Osteocyte (in vitro differentiated cells): ENCODE results near the gene ATP8B4. TPM values are rescaled to one million over a fixed set of nuclear protein-coding genes. Genes with fewer than 3 reads are reported as not detected.
"Not testable (repeated sequence)": the region's sequence is repeated elsewhere in the genome, so short reads cannot be mapped to it uniquely, and the experiment has no call there.

Source experiments
- DNase-seq: peaks from one replicate; pipeline ENCODE4 v3.0.0; 2021; ENCODE audit warnings: mixed read lengths; ENCODE audit not compliant: unreplicated experiment; ENCODE audit errors: extremely low spot score
- H3K27ac Mint-ChIP-seq: one replicate; pipeline ENCODE4 v1.8.0; 2021; ENCODE audit warnings: mild to moderate bottlenecking, mixed read lengths; ENCODE audit not compliant: unreplicated experiment
- H3K27me3 Mint-ChIP-seq: one replicate; pipeline ENCODE4 v1.8.0; 2021; ENCODE audit warnings: mixed read lengths; ENCODE audit not compliant: unreplicated experiment
- H3K36me3 Mint-ChIP-seq: one replicate; pipeline ENCODE4 v1.8.0; 2021; ENCODE audit warnings: mixed read lengths; ENCODE audit not compliant: unreplicated experiment
- H3K4me1 Mint-ChIP-seq: one replicate; pipeline ENCODE4 v1.8.0; 2021; ENCODE audit warnings: mixed read lengths; ENCODE audit not compliant: unreplicated experiment
- H3K4me3 Mint-ChIP-seq: one replicate; pipeline ENCODE4 v1.8.0; 2021; ENCODE audit warnings: mild to moderate bottlenecking, moderate library complexity, mixed read lengths; ENCODE audit not compliant: unreplicated experiment
- H3K9me3 Mint-ChIP-seq: one replicate; pipeline ENCODE4 v1.8.0; 2021; ENCODE audit warnings: mixed read lengths; ENCODE audit not compliant: unreplicated experiment
- CTCF ChIP-seq: fragments of 200-600 bp; sonication (generic); IDR thresholded peaks from 2 replicates; pipeline ENCODE4 v1.5.0; 2021; ENCODE audit warnings: antibody characterized with exemption, mild to moderate bottlenecking, moderate library complexity
- total RNA-seq: library from RNA; stranded (reverse); gene quantifications from 2 replicates; pipeline ENCODE4 v1.2.1, GENCODE V29; 2021

The ATP8B4 gene
- total RNA-seq, 1 donor from 2014 or later: not detected

GRCh38 chr15:50164458-50164857 is 45.4 kb upstream of the ATP8B4 start:
- H3K9me3 Mint-ChIP-seq: no peaks in the 10 kb centered on the region
- peaks cover 42% of the 10 kb centered on the region for H3K27me3 Mint-ChIP-seq
- no peaks in the 10 kb centered on the region for H3K36me3 Mint-ChIP-seq
- no peak for DNase-seq
- H3K27ac Mint-ChIP-seq: no peak overlapping the region
- TF ChIP-seq CTCF: no peak
- no peak overlapping the region for H3K4me3 Mint-ChIP-seq
- no peaks in the 10 kb centered on the region for H3K4me1 Mint-ChIP-seq

- DNase-seq: no peak
- TF ChIP-seq CTCF: no peak
- no peak overlapping the region for H3K4me3 Mint-ChIP-seq
These were observed 44.8 kb upstream of the ATP8B4 start for GRCh38 chr15:50163719-50164410.

GRCh38 chr15:50162969-50163718 is 44.1 kb upstream of the ATP8B4 start:
- no peaks in the 10 kb centered on the region for H3K9me3 Mint-ChIP-seq
- no peaks in the 10 kb centered on the region for H3K4me1 Mint-ChIP-seq
- no peak for TF ChIP-seq CTCF
- no peak overlapping the region for H3K4me3 Mint-ChIP-seq
- peaks cover 47% of the 10 kb centered on the region for H3K27me3 Mint-ChIP-seq
- no peaks in the 10 kb centered on the region for H3K36me3 Mint-ChIP-seq
- no peak for DNase-seq
- no peak overlapping the region for H3K27ac Mint-ChIP-seq

More at GRCh38 chr15:50163719-50164410, 44.8 kb upstream of the ATP8B4 start:
- Mint-ChIP-seq H3K27ac (no peak overlapping the region), H3K27me3 (peaks cover 44% of the 10 kb centered on the region), H3K4me1 (no peaks in the 10 kb centered on the region), H3K9me3 (no peaks in the 10 kb centered on the region), H3K36me3 (no peaks in the 10 kb centered on the region)

- H3K27ac Mint-ChIP-seq, H3K9me3 Mint-ChIP-seq, H3K4me3 Mint-ChIP-seq, H3K4me1 Mint-ChIP-seq, H3K36me3 Mint-ChIP-seq, DNase-seq: not testable (repeated sequence)
- peaks cover 56% of the 10 kb centered on the region for H3K27me3 Mint-ChIP-seq
These were observed 39.2 kb upstream of the ATP8B4 start for GRCh38 chr15:50158236-50158635.

GRCh38 chr15:50151476-50151875 is 32.4 kb upstream of the ATP8B4 start:
- no peak for DNase-seq
- Mint-ChIP-seq H3K9me3 (no peaks in the 10 kb centered on the region), H3K4me1 (no peaks in the 10 kb centered on the region), H3K36me3 (no peaks in the 10 kb centered on the region), H3K27me3 (peaks cover 20% of the 10 kb centered on the region), H3K27ac (no peak overlapping the region), H3K4me3 (no peak overlapping the region)
- no peak for TF ChIP-seq CTCF
